HT1080 (cell line): ENCODE results near the gene MTREX. TPM values are rescaled to one million over a fixed set of nuclear protein-coding genes. Genes with fewer than 3 reads are reported as not detected.
"Not testable (repeated sequence)": the region's sequence is repeated elsewhere in the genome, so short reads cannot be mapped to it uniquely, and the experiment has no call there.

Experiments used
- DNase-seq: peaks from one replicate; pipeline ENCODE4 v3.0.0-alpha.2; 2015; ENCODE audit warnings: low read depth
- polyA plus RNA-seq, 2 experiments: library from polyadenylated mRNA; depleted of rRNA; stranded (reverse); fragments of >200 nt; gene quantifications; 2 replicates each; pipeline ENCODE4 v1.2.3, GENCODE V29; 2015
- total RNA-seq: library from RNA; depleted of rRNA; stranded (reverse); fragments of >200 nt; shearing (Covaris generic); gene quantifications from 2 replicates; pipeline ENCODE4 v1.2.3, GENCODE V29; 2014; rRNA removed

The MTREX gene
- total RNA-seq = 66.7 and 72.9 TPM in 2 replicates
- polyA plus RNA-seq (2015; cell fraction: cytosol; rRNA removed) = 48.5 and 69.0 TPM in 2 replicates
- 139 and 146 TPM in 2 replicates for polyA plus RNA-seq (2015; cell fraction: nucleus; rRNA removed)

DNA sequence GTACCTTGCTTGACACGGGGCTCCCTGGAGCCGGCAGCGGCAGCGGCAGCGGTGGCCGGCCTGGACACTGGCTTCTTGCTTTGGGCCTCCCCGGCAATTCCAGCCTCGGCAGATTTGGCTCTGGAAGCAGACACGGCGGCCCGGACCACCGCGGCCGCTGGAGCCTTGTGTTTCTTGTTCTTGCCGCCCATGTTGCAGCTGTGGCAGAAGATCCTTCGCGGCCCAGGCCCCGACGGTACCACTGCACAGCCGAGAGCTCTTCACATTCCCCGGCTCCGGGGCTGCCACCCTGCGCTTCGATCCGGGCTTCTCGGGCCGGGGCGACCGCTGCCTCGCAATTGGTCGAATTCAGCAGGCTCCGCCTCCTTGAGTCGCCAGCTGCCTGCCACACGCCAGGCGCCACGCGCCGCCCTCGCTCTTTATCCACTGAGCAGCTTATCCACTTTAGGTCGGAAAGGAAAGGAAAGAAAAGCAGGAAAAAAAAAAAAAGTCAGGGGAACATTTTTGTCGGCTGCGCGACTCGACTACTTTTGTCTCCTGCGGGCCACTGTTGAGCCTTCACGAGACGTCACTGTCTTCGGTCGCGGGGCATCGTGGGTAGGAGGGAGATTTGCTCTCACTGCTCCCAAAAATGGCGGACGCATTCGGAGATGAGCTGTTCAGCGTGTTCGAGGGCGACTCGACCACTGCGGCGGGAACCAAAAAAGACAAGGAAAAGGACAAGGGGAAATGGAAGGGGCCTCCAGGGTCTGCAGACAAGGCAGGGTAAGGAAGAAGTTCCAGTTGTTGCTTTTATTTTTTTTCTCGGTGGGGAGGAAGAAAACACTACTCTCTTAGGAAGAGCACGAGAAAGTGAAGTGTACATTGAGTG, at the start of gene MTREX, which contains the start of gene DHX29:
MTREX (plus strand) TSS at position 607 of the 871 bp plus-strand sequence; CDS start at position 632, 25 bp downstream.
DHX29 (minus strand) TSS at position 312 of the 871 bp plus-strand sequence; CDS start at position 191, 121 bp downstream.
- DNase-seq = peak; percentile 93

- DNase-seq = no peak
Observed at GRCh38 chr5:55258339-55258738, 49.5 kb upstream of the MTREX start.

GRCh38 chr5:55276771-55277170, 31.0 kb upstream of the MTREX start:
- DNase-seq = peak; percentile 32

GRCh38 chr5:55278778-55279177, 29.0 kb upstream of the MTREX start:
- DNase-seq = peak; percentile 24

DNA sequence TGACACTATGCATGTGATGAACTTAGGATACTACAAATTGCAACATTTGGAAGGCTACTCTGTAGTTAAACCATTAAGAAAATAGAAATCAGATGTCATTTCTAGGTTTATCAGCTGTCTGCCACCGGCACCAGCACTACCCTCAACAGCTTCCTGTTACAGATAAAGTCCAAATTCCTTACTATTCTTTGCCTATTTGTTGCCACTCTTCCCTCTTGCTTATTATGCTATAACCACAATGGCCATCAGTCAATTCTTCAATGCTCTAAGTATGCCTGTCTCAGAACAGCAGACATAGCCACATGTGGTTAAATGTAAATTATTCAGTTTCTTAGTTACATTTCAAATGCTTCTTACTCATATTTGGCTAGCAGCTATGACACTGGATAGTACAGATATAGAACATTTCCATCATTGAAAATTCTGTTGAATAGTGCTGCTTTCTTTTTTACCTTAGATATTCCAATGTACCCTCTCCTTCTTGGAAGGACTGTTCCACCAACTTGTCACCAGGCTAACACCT, 21.3 kb upstream of the MTREX start:
- DNase-seq = no peak

GRCh38 chr5:55289808-55290207, 18.0 kb upstream of the MTREX start:
- DNase-seq = no peak

- no peak for DNase-seq
Observed at GRCh38 chr5:55290991-55291390, 16.8 kb upstream of the MTREX start.

DNA sequence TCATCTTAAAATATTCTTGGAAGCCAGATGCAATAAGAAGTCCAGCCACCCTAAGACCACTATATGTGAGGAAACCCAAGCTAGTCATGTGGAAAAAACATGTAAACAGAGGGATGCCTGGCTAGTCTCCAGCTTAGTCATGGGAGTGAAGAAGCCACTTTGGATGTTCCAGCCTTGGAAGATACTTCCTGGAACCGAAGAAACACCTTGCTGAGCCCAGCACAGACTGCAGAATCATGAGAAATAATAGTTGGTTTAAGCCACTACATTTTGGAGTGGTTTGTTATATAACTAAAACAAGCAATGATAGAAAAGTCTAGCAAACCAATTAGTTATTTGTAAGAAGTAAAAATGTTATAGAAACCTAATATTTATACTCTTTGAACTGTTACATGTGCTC, 12.9 kb upstream of the MTREX start:
- DNase-seq = no peak

- DNase-seq = no peak
Observed at GRCh38 chr5:55300890-55301289, 6.9 kb upstream of the MTREX start.

DNA sequence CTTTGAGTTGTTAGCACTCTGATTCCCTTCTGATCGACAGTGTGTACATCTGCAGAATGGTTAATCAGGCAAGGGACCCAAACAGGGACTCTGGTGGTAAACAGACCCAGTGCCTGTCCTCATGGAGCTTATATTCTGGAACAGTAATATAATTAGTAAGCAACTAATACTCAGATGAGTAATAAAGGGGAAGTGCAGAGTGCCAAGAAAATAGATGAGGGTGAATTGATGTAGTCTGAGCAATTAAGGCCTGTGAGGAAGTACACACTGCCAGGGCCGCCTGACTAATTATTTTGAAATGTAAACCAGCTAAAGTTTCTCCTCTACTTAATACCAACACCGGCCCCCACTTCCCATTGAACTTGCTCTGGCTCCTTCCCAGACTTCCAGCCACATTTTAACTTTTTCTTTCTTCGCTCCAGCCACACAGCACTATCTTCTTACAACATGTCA, 4.5 kb upstream of the MTREX start:
- peak; percentile 79 for DNase-seq

GRCh38 chr5:55304584-55304983, 3.2 kb upstream of the MTREX start:
- DNase-seq = no peak

- DNase-seq = no peak
Observed at GRCh38 chr5:55305345-55305744, 2.4 kb upstream of the MTREX start.

GRCh38 chr5:55306641-55307382, 977 bp upstream of the MTREX start:
- peak; percentile 9 for DNase-seq

GRCh38 chr5:55308254-55308836, 556 bp downstream of the MTREX start:
- no peak for DNase-seq

- no peak for DNase-seq
Observed at GRCh38 chr5:55313870-55314617, 6.3 kb downstream of the MTREX start.

GRCh38 chr5:55316289-55316688, 8.5 kb downstream of the MTREX start:
- no peak for DNase-seq

- DNase-seq = no peak
Observed at GRCh38 chr5:55316837-55317236, 9.0 kb downstream of the MTREX start.

DNA sequence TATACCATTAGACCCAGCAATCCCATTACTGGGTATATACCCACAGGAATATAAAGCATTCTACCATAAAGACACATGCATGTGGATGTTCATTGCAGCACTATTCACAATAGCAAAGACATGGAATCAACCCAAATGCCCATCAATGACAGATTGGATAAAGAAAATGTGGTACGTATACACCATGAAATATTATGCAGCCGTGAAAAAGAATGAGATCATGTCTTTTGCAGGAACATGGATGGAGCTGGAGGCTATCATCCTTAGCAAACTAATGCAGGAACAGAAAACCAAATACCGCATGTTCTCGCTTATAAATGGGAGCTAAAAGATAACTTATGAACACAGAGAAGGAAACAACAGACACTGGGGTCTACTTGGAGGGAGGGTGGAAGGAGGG, 10.4 kb downstream of the MTREX start:
- DNase-seq = not testable (repeated sequence)

DNA sequence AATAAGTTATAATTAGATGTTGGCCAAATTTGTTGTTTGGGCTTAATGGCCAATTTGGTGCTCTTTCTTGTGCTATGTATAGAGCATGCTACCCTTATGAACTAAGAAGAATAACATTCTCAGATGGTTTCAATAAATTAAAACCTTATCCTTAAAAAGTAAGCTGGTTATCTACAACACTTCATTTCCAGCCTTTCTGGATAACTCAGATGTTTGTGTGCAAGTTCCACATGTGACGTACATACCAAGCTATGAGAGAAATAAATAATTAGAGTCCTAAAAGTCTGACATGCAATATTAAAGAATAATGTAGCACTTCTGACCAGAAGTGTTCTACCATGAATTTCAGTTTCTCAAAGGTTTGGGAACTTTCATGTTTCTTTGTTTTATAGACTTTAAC, 11.7 kb downstream of the MTREX start:
- DNase-seq = no peak

DNA sequence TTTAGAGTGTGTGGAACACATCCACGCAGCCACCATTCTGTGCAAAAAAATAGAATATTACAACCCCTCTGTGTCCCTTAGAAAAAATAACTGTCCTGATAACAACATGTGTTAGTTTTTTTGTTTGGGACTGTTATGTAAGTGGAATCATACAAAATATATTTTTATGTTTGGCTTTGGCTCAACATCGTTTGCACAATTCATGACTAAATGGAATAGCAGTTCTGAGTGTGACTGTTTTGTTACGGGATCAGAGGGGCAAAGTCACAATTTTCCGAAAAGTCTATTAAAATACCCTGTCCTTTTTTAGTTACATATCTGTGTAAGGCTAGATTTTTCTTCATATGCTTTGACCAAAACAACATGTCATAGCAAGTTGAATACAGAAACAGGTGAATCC, 12.8 kb downstream of the MTREX start:
- no peak for DNase-seq

GRCh38 chr5:55324006-55324405, 16.2 kb downstream of the MTREX start:
- no peak for DNase-seq
